ENCODE measurements around the gene CRYBG2. TPM values are rescaled to one million over a fixed set of nuclear protein-coding genes. Genes with fewer than 3 reads are reported as not detected.

CRYBG2 gene
- total RNA-seq, 1 experiment from 2014 or later = 21.1 TPM

DNA sequence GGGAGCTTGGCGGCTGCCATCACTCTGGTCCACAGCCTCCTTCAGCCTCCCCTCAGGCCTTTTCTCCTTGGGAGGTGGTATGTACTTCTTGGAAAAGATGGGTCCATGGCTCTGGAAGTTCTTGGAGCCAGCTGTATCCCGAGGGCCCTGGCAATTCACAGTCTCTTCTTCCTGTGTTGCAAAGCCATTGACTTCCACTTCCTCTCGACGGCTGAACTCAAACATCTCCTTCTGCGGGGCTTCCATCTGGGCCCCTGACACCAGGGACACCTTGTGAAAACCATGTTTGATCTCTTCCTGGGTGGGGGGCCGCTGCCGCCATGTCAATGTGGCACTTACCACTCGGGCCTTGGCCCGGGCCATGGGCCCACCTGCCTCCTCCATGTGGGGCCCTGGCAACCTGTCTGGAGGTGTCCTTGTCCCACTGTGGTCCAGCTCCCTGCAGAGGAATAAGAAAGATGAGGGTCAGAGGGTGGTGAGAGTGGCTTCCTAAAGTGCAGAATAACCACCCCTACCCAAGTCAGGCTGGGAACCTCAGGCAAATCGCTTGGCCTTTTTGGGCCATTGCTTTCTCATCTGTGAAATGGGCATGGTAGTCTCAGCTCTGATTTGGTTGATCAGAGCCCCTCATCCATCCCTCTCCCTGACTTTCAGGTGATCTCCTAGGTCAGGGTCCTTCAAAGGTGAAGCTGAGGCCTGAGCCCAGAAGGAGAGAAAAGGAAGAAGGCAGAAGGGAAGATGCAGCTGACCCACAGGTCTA is 7.5 kb downstream of the CRYBG2 start (continued):
- TF ChIP-seq, protein P1, sequence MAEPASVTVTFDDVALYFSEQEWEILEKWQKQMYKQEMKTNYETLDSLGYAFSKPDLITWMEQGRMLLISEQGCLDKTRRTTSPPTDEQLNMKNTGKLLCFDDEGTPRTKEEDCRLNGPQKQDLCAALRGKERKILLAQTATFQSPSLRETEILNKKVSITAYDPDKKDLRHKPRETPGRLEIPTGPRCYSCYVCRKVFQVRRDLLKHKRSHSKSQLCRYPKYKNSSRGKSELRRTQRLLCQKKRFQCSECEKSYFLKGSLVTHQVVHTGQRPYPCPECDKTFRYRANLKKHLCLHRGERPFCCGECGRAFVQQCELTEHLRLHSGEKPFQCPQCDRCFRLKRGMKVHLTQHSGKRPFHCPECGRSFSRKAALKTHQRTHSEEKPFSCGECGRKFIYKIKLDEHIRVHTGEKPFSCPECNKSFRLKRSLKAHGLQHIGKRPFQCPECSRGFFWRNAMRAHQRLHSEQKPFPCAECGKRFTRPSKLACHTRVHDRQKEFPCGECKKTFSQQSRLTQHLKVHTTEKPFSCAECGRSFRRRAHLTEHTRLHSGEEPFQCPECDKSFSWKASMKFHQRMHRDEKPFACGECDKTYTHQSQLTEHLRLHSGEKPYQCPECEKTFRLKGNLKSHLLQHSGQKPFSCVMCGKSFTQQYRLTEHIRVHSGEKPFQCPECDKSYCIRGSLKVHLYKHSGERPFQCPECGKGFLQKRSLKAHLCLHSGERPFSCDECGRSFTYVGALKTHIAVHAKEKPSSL (CRISPR knock-in tag; conservative IDR thresholded peaks at IDR 0.05) = no peak
- TF ChIP-seq, protein P2, sequence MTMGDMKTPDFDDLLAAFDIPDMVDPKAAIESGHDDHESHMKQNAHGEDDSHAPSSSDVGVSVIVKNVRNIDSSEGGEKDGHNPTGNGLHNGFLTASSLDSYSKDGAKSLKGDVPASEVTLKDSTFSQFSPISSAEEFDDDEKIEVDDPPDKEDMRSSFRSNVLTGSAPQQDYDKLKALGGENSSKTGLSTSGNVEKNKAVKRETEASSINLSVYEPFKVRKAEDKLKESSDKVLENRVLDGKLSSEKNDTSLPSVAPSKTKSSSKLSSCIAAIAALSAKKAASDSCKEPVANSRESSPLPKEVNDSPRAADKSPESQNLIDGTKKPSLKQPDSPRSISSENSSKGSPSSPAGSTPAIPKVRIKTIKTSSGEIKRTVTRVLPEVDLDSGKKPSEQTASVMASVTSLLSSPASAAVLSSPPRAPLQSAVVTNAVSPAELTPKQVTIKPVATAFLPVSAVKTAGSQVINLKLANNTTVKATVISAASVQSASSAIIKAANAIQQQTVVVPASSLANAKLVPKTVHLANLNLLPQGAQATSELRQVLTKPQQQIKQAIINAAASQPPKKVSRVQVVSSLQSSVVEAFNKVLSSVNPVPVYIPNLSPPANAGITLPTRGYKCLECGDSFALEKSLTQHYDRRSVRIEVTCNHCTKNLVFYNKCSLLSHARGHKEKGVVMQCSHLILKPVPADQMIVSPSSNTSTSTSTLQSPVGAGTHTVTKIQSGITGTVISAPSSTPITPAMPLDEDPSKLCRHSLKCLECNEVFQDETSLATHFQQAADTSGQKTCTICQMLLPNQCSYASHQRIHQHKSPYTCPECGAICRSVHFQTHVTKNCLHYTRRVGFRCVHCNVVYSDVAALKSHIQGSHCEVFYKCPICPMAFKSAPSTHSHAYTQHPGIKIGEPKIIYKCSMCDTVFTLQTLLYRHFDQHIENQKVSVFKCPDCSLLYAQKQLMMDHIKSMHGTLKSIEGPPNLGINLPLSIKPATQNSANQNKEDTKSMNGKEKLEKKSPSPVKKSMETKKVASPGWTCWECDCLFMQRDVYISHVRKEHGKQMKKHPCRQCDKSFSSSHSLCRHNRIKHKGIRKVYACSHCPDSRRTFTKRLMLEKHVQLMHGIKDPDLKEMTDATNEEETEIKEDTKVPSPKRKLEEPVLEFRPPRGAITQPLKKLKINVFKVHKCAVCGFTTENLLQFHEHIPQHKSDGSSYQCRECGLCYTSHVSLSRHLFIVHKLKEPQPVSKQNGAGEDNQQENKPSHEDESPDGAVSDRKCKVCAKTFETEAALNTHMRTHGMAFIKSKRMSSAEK (CRISPR knock-in tag; IDR thresholded peaks at IDR 0.05; ENCODE audit: borderline replicate concordance) = no peak
- TF ChIP-seq JAZF1 (CRISPR knock-in tag; IDR thresholded peaks at IDR 0.05) (no peak), MYBL2 (CRISPR knock-in tag; IDR thresholded peaks at IDR 0.05) (no peak), FOXP1 (CRISPR knock-in tag; IDR thresholded peaks at IDR 0.05; ENCODE audit: borderline replicate concordance) (no peak), ZNF232 (CRISPR knock-in tag; IDR thresholded peaks at IDR 0.05) (no peak), SOX15 (CRISPR knock-in tag; IDR thresholded peaks at IDR 0.05) (no peak), ZNF416 (CRISPR knock-in tag; IDR thresholded peaks at IDR 0.05) (no peak), ZNF121 (CRISPR knock-in tag; IDR thresholded peaks at IDR 0.05) (no peak), NR2C2 (CRISPR knock-in tag; IDR thresholded peaks at IDR 0.05) (no peak), GRHL2 (CRISPR knock-in tag; IDR thresholded peaks at IDR 0.05; ENCODE audit: insufficient replicate concordance, severe bottlenecking) (no peak)
- TF ChIP-seq, protein P3, sequence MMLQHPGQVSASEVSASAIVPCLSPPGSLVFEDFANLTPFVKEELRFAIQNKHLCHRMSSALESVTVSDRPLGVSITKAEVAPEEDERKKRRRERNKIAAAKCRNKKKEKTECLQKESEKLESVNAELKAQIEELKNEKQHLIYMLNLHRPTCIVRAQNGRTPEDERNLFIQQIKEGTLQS (CRISPR knock-in tag; conservative IDR thresholded peaks at IDR 0.05) = no peak

DNA sequence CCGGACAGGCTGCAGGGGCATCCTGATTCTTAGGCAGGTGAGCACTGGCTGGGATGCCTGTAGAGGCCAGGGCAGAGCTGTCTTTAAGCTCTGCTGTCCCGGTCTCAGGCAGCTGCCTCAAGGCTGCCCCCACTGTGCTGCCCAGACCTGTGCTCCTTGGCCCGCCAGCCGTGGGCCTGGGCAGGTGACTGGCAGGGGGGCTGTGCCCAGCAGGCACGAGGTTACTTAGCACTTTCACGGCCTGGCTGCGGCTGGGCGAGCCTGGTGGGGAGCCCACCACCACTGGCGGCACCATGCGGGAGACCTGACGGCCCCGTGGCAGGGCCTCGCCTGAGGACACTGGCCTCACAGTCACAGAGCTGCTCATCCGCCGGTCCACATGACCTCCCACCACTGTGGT is 8.2 kb downstream of the CRYBG2 start:
- DNase-seq (ENCODE audit: low spot score) = no peak
- TF ChIP-seq, protein P4, sequence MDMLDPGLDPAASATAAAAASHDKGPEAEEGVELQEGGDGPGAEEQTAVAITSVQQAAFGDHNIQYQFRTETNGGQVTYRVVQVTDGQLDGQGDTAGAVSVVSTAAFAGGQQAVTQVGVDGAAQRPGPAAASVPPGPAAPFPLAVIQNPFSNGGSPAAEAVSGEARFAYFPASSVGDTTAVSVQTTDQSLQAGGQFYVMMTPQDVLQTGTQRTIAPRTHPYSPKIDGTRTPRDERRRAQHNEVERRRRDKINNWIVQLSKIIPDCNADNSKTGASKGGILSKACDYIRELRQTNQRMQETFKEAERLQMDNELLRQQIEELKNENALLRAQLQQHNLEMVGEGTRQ (CRISPR knock-in tag; IDR thresholded peaks at IDR 0.05) = no peak
- TF ChIP-seq, protein P5, sequence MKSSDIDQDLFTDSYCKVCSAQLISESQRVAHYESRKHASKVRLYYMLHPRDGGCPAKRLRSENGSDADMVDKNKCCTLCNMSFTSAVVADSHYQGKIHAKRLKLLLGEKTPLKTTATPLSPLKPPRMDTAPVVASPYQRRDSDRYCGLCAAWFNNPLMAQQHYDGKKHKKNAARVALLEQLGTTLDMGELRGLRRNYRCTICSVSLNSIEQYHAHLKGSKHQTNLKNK (CRISPR knock-in tag; IDR thresholded peaks at IDR 0.05) = no peak
- TF ChIP-seq, protein P6, sequence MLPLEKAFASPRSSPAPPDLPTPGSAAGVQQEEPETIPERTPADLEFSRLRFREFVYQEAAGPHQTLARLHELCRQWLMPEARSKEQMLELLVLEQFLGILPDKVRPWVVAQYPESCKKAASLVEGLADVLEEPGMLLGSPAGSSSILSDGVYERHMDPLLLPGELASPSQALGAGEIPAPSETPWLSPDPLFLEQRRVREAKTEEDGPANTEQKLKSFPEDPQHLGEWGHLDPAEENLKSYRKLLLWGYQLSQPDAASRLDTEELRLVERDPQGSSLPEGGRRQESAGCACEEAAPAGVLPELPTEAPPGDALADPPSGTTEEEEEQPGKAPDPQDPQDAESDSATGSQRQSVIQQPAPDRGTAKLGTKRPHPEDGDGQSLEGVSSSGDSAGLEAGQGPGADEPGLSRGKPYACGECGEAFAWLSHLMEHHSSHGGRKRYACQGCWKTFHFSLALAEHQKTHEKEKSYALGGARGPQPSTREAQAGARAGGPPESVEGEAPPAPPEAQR (CRISPR knock-in tag; IDR thresholded peaks at IDR 0.05) = no peak
- TF ChIP-seq NR2C2 (CRISPR knock-in tag; IDR thresholded peaks at IDR 0.05) (no peak), FOXP1 (CRISPR knock-in tag; IDR thresholded peaks at IDR 0.05; ENCODE audit: borderline replicate concordance) (no peak)
- TF ChIP-seq, protein P7, sequence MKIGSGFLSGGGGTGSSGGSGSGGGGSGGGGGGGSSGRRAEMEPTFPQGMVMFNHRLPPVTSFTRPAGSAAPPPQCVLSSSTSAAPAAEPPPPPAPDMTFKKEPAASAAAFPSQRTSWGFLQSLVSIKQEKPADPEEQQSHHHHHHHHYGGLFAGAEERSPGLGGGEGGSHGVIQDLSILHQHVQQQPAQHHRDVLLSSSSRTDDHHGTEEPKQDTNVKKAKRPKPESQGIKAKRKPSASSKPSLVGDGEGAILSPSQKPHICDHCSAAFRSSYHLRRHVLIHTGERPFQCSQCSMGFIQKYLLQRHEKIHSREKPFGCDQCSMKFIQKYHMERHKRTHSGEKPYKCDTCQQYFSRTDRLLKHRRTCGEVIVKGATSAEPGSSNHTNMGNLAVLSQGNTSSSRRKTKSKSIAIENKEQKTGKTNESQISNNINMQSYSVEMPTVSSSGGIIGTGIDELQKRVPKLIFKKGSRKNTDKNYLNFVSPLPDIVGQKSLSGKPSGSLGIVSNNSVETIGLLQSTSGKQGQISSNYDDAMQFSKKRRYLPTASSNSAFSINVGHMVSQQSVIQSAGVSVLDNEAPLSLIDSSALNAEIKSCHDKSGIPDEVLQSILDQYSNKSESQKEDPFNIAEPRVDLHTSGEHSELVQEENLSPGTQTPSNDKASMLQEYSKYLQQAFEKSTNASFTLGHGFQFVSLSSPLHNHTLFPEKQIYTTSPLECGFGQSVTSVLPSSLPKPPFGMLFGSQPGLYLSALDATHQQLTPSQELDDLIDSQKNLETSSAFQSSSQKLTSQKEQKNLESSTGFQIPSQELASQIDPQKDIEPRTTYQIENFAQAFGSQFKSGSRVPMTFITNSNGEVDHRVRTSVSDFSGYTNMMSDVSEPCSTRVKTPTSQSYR (CRISPR knock-in tag; IDR thresholded peaks at IDR 0.05) = no peak
- peak; percentile 33; the same call in 1 of the 2 replicates for ATAC-seq
- Mint-ChIP-seq H3K4me3 (no peak overlapping the region), H3K36me3 (no peaks in the 10 kb centered on the region), H3K9me3 (no peaks in the 10 kb centered on the region), H3K27ac (no peak overlapping the region), H3K4me1 (peaks cover 9% of the 10 kb centered on the region), H3K27me3 (ENCODE audit: low read depth) (no peaks in the 10 kb centered on the region)
- POLR2A ChIA-PET = no interaction called here
- CTCF ChIA-PET = interaction anchor here (1.0 to 2.8 kb wide), 5 partner anchors 18 to 155 kb away, joined by 5 to 15 read pairs (median 6); partner anchors contain the start of gene CATSPER4

Data from WTC11 (cell line).